WTC11 (cell line): ENCODE measurements around the gene FAM53A.

ENCODE experiments used
- ESRRA ChIP-seq: sonication (generic); formaldehyde crosslinking; IDR thresholded peaks from 2 replicates; pipeline ENCODE4 v1.8.1; 2022; ENCODE audit warnings: mild to moderate bottlenecking, missing genetic modification reagents, borderline replicate concordance
- JUN ChIP-seq: sonication (generic); formaldehyde crosslinking; IDR thresholded peaks from 2 replicates; pipeline ENCODE4 v1.8.0; 2023; ENCODE audit warnings: mild to moderate bottlenecking, missing genetic modification reagents
- USF1 ChIP-seq: sonication (generic); formaldehyde crosslinking; IDR thresholded peaks from 2 replicates; pipeline ENCODE4 v1.8.0; 2022; ENCODE audit warnings: mild to moderate bottlenecking, missing genetic modification reagents
- TF ChIP-seq, protein P1 (sequence below): fragments of 200-600 bp; IDR thresholded peaks from 2 replicates; pipeline ENCODE4 v1.8.0; 2022; ENCODE audit warnings: antibody characterized with exemption
- TF ChIP-seq, protein P2 (sequence below): sonication (generic); formaldehyde crosslinking; IDR thresholded peaks from 2 replicates; pipeline ENCODE4 v1.8.1; 2023; ENCODE audit warnings: mild to moderate bottlenecking, missing genetic modification reagents, moderate library complexity

DNA sequence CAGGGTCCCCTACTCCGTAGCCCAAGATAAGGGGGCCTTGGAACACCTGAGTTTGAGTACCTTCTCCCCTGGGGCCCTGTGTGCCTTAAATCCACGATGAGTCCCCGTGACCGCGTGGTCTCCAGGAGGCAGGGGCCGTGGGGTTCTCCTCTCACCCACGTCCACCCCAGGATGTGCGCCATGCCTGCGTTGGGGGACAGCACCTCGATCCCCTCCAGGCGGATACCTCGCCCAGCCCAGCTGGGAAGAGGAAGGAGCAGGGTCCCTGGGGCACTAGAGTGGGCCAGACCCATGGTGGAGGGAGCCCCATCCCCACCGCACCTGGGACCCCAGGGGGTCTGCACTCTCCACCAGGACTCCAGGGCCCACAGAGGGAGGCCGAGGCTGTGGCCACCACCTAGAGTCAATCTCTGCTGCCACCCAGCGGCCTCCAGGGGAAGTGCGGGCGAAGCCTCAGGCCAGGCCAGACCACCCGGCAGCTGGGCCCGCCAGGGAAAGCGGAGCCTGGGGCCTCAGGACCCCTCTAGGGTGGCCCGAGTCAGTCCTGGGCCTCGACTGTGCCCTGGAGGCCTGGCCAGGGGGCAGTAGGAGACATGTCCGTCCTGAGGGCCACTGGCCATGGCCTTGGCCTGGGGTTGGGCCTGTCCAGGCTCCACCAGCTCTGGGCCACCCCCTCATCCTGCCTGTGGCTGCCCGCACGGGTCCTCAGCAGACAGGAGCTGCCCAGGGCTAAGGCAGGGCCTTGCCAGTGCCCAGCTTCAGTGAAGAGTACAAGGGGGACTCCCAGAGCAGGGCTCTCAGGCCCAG lies 55.0 kb downstream of the FAM53A start:
- TF ChIP-seq, protein P1, sequence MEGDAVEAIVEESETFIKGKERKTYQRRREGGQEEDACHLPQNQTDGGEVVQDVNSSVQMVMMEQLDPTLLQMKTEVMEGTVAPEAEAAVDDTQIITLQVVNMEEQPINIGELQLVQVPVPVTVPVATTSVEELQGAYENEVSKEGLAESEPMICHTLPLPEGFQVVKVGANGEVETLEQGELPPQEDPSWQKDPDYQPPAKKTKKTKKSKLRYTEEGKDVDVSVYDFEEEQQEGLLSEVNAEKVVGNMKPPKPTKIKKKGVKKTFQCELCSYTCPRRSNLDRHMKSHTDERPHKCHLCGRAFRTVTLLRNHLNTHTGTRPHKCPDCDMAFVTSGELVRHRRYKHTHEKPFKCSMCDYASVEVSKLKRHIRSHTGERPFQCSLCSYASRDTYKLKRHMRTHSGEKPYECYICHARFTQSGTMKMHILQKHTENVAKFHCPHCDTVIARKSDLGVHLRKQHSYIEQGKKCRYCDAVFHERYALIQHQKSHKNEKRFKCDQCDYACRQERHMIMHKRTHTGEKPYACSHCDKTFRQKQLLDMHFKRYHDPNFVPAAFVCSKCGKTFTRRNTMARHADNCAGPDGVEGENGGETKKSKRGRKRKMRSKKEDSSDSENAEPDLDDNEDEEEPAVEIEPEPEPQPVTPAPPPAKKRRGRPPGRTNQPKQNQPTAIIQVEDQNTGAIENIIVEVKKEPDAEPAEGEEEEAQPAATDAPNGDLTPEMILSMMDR, result peak; percentile 96
- TF ChIP-seq USF1 (CRISPR knock-in tag) (no peak), JUN (no peak), ESRRA (CRISPR knock-in tag) (no peak)
- TF ChIP-seq, protein P2, sequence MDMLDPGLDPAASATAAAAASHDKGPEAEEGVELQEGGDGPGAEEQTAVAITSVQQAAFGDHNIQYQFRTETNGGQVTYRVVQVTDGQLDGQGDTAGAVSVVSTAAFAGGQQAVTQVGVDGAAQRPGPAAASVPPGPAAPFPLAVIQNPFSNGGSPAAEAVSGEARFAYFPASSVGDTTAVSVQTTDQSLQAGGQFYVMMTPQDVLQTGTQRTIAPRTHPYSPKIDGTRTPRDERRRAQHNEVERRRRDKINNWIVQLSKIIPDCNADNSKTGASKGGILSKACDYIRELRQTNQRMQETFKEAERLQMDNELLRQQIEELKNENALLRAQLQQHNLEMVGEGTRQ (CRISPR knock-in tag), result no peak
